GM19397 (cell line): ENCODE measurements around the gene NTMT2.

ENCODE experiments used
- ATAC-seq: cut with Tn5 transposase; IDR thresholded peaks from one replicate; pipeline ENCODE4 v1.9.1; 2021; ENCODE audit warnings: mild to moderate bottlenecking, moderate library complexity; ENCODE audit not compliant: unreplicated experiment

The NTMT2 gene

GRCh38 chr1:170205301-170205700, 59.5 kb downstream of the NTMT2 start:
- no peak for ATAC-seq

- ATAC-seq: no peak
Measured at GRCh38 chr1:170209125-170209524, 63.4 kb downstream of the NTMT2 start.

- ATAC-seq: no peak
Measured at GRCh38 chr1:170210142-170210541, 64.4 kb downstream of the NTMT2 start.

- no peak for ATAC-seq
Measured at GRCh38 chr1:170213596-170213995, 67.8 kb downstream of the NTMT2 start.

GRCh38 chr1:170214117-170215032, 68.6 kb downstream of the NTMT2 start:
- no peak for ATAC-seq

GRCh38 chr1:170215072-170215885, 69.5 kb downstream of the NTMT2 start:
- ATAC-seq: no peak

GRCh38 chr1:170217517-170218256, 71.9 kb downstream of the NTMT2 start:
- ATAC-seq: no peak

GRCh38 chr1:170218257-170218650, 72.5 kb downstream of the NTMT2 start:
- no peak for ATAC-seq
